Sigmoid colon (tissue), 7 donors: ENCODE results near the gene F8. TPM values are rescaled to one million over a fixed set of nuclear protein-coding genes. Genes with fewer than 3 reads are reported as not detected.

Source experiments
- DNase-seq: peaks from one replicate; pipeline ENCODE4 v3.0.0-alpha.2; 2019
- H3K27ac ChIP-seq, 4 donors: fragments of 200-600 bp; sonication (generic); one replicate each; pipeline ENCODE4 v1.5.1; 2016 to 2019; ENCODE audit warnings: mild to moderate bottlenecking in 1 of 4
- H3K27me3 ChIP-seq, 3 donors: fragments of 200-600 bp; sonication (generic); one replicate each; pipeline ENCODE4 v1.5.1; 2019; ENCODE audit warnings: mild to moderate bottlenecking in 1 of 3
- H3K36me3 ChIP-seq, 4 donors: fragments of 200-600 bp; sonication (generic); one replicate each; pipeline ENCODE4 v1.5.1; 2016 to 2019
- H3K4me1 ChIP-seq, 4 donors: fragments of 200-600 bp; sonication (generic); one replicate each; pipeline ENCODE4 v1.5.1; 2017 to 2019
- H3K4me3 ChIP-seq, 4 donors: fragments of 200-600 bp; sonication (generic); one replicate each; pipeline ENCODE4 v1.5.1; 2017 to 2019; ENCODE audit warnings: mild to moderate bottlenecking in 2 of 4, moderate library complexity in 1 of 4
- H3K9me3 ChIP-seq, 4 donors: fragments of 200-600 bp in 3 of 4; sonication (generic) in 3 of 4; one replicate each; pipeline versions ENCODE4 v1.5.1 to v1.6.1; 2013 to 2019
- CTCF ChIP-seq, 4 experiments: fragments of 450-650 bp in 3 of 4; fragments of 200-600 bp in 1 of 4; IDR thresholded peaks; one replicate each; pipeline ENCODE4 v1.5.1; 2016 to 2019; ENCODE audit warnings: antibody characterized with exemption in 4 of 4, mild to moderate bottlenecking in 3 of 4, moderate library complexity in 2 of 4
- EP300 ChIP-seq, 4 donors: sonication (generic); formaldehyde crosslinking; IDR thresholded peaks; one replicate each; pipeline ENCODE4 v1.6.1; 2017; ENCODE audit warnings: antibody characterized with exemption in 4 of 4
- POLR2A ChIP-seq, 2 donors: fragments of 450-650 bp; IDR thresholded peaks; one replicate each; pipeline ENCODE4 v1.6.1; 2016; ENCODE audit warnings: antibody characterized with exemption in 2 of 2, mild to moderate bottlenecking in 2 of 2, moderate library complexity in 2 of 2
- POLR2AphosphoS5 ChIP-seq, 4 donors: sonication (generic); formaldehyde crosslinking; IDR thresholded peaks; one replicate each; pipeline ENCODE4 v1.6.1; 2017; ENCODE audit warnings: antibody characterized with exemption in 4 of 4
- WGBS, 2 donors: extraction: QIAGEN DNeasy Blood & Tissue Kit; methylation state at CpG; one replicate each; pipeline ENCODE4 v1.1.7; 2013; 5-methylcytosine and 5-hydroxymethylcytosine counted together
- intact Hi-C: fragments of 100-400 bp; cut with DNase I; formaldehyde crosslinking; loops from one replicate; pipeline ENCODE4 v1.15.1; 2023
- polyA plus RNA-seq, 3 donors: library from polyadenylated mRNA; stranded (reverse); fragments of 200-250 nt; gene quantifications; one replicate each; pipeline ENCODE4 v1.2.3, GENCODE V29; 2013
- total RNA-seq, 4 donors: library from RNA; depleted of rRNA; stranded (reverse); fragments of >200 nt; gene quantifications; one replicate each; pipeline ENCODE4 v1.1.0, GENCODE V29; 2016
- donor health status: healthy with polysubstance abuse.
- donor health status: Bipolar disorder and iron deficiency.
- donor health status: healthy.

Gene F8
- total and polyA plus RNA-seq, 7 donors, result 2.4 to 20.2 (median 10.0) TPM

- TF ChIP-seq POLR2AphosphoS5 (IDR thresholded peaks at IDR 0.05) (no peak), EP300 (IDR thresholded peaks at IDR 0.05) (no peak), CTCF (IDR thresholded peaks at IDR 0.05) (no peak), POLR2A (IDR thresholded peaks at IDR 0.05) (no peak)
- peak overlapping the region in 2 of 4 donors; percentile 19 to 20 for H3K27ac ChIP-seq
- no peak for DNase-seq
- intact Hi-C loops, result no loop called here
- peaks cover 0 to 4% (median 2%) of the 10 kb centered on the region in 4 donors for H3K4me1 ChIP-seq
- H3K27me3 ChIP-seq, result no peaks in the 10 kb centered on the region
- H3K4me3 ChIP-seq, result no peak overlapping the region
- peaks cover 0 to 5% (median 0%) of the 10 kb centered on the region in 4 donors for H3K36me3 ChIP-seq
- 82 to 96% methylated on average over 4 of the region's 4 CpGs for WGBS, 2 donors
- no peaks in the 10 kb centered on the region for H3K9me3 ChIP-seq
Observed at GRCh38 chrX:155061760-155062159, 39.2 kb upstream of the F8 start.

- H3K4me3 ChIP-seq, result peak overlapping the region in 1 of 4 donors; percentile 12
- DNase-seq, result peak; percentile 81
Observed at GRCh38 chrX:155056877-155057792, 34.6 kb upstream of the F8 start.

GRCh38 chrX:155056471-155056870, 33.9 kb upstream of the F8 start:
- intact Hi-C loops, result loop anchor here (2.0 to 10.0 kb wide), 2 partner anchors 30 to 142 kb away; partner anchors contain the start of gene FUNDC2
- H3K27ac ChIP-seq, result peak overlapping the region in 3 of 4 donors; percentile 53 to 58 (median 56)
- WGBS, 2 donors, result 84 to 90% methylated on average over 1 of the region's 1 CpG

More at GRCh38 chrX:155056877-155057792, 34.6 kb upstream of the F8 start:
- H3K27me3 ChIP-seq, result no peaks in the 10 kb centered on the region
- H3K36me3 ChIP-seq, result peaks cover 0 to 9% (median 0%) of the 10 kb centered on the region in 4 donors
- WGBS, 2 donors, result 12 to 17% methylated on average over 23 to 25 of the region's 25 CpGs
- intact Hi-C loops, result loop anchor here (1.0 to 10.0 kb wide), 3 partner anchors 30 to 142 kb away; partner anchors contain the start of gene FUNDC2
- TF ChIP-seq CTCF (IDR thresholded peaks at IDR 0.05), result peak; percentile 44 to 66 (median 59)
- no peak for TF ChIP-seq EP300 (IDR thresholded peaks at IDR 0.05)
- peak in 3 of 4 donors; percentile 7 to 42 (median 30) for TF ChIP-seq POLR2AphosphoS5 (IDR thresholded peaks at IDR 0.05)
- peaks cover 0 to 6% (median 2%) of the 10 kb centered on the region in 4 donors for H3K4me1 ChIP-seq
- peak overlapping the region; percentile 55 to 59 (median 57) for H3K27ac ChIP-seq
- no peaks in the 10 kb centered on the region for H3K9me3 ChIP-seq

GRCh38 chrX:155055494-155055893, 33.0 kb upstream of the F8 start:
- TF ChIP-seq EP300 (IDR thresholded peaks at IDR 0.05) (no peak), POLR2AphosphoS5 (IDR thresholded peaks at IDR 0.05) (no peak), POLR2A (IDR thresholded peaks at IDR 0.05) (no peak), CTCF (IDR thresholded peaks at IDR 0.05) (no peak)
- no peaks in the 10 kb centered on the region for H3K27me3 ChIP-seq
- H3K27ac ChIP-seq, result no peak overlapping the region
- DNase-seq, result no peak
- H3K36me3 ChIP-seq, result peaks cover 0 to 4% (median 0%) of the 10 kb centered on the region in 4 donors
- WGBS, 2 donors, result 92 to 94% methylated on average over 3 of the region's 3 CpGs
- H3K4me1 ChIP-seq, result peaks cover 0 to 6% (median 2%) of the 10 kb centered on the region in 4 donors
- H3K9me3 ChIP-seq, result no peaks in the 10 kb centered on the region
- H3K4me3 ChIP-seq, result no peak overlapping the region
- intact Hi-C loops, result loop anchor here (10.0 kb wide), 1 partner anchor 141 kb away; no protein-coding TSS in a partner anchor

More at GRCh38 chrX:155056471-155056870, 33.9 kb upstream of the F8 start:
- Histone ChIP-seq H3K4me1 (peaks cover 0 to 6% (median 2%) of the 10 kb centered on the region in 4 donors), H3K27me3 (no peaks in the 10 kb centered on the region), H3K4me3 (no peak overlapping the region), H3K36me3 (peaks cover 0 to 9% (median 0%) of the 10 kb centered on the region in 4 donors), H3K9me3 (no peaks in the 10 kb centered on the region)
- DNase-seq, result no peak
- TF ChIP-seq EP300 (IDR thresholded peaks at IDR 0.05) (no peak), CTCF (IDR thresholded peaks at IDR 0.05) (no peak)
